Lung (tissue), 12 donors: ENCODE data around the gene CHRNA9. TPM values are rescaled to one million over a fixed set of nuclear protein-coding genes. Genes with fewer than 3 reads are reported as not detected.

Experiments
- ATAC-seq: fragments of 200-7000 bp; cut with Tn5 transposase; one replicate; pipeline ENCODE4 v1.9.1; 2020; ENCODE audit warnings: moderate number of reproducible peaks; ENCODE audit not compliant: insufficient read depth, low FRiP score
- DNase-seq, 3 donors: peaks; one replicate each; pipeline ENCODE4 v3.0.0-alpha.2; 2013 to 2017
- H3K27ac ChIP-seq, 2 donors: one replicate each; pipeline ENCODE4 v1.5.1; 2013; ENCODE audit warnings: mild to moderate bottlenecking in 2 of 2, moderate library complexity in 2 of 2, control low read depth in 1 of 2, inconsistent platforms in 1 of 2, low read depth in 1 of 2, low read length in 1 of 2
- H3K27me3 ChIP-seq, 3 donors: one replicate each; pipeline ENCODE4 v1.5.1; 2013; ENCODE audit warnings: low read length in 2 of 3; ENCODE audit not compliant: control insufficient read depth in 3 of 3, insufficient read depth in 3 of 3
- H3K36me3 ChIP-seq, 4 donors: one replicate each; pipeline ENCODE4 v1.5.1; 2013; ENCODE audit warnings: low read length in 4 of 4, mild to moderate bottlenecking in 1 of 4, moderate library complexity in 1 of 4; ENCODE audit not compliant: control insufficient read depth in 4 of 4, insufficient read depth in 4 of 4
- H3K4me1 ChIP-seq, 5 donors: one replicate each; pipeline ENCODE4 v1.5.1; 2013; ENCODE audit warnings: low read length in 5 of 5, mild to moderate bottlenecking in 2 of 5, moderate library complexity in 1 of 5; ENCODE audit not compliant: control insufficient read depth in 5 of 5, insufficient read depth in 5 of 5
- H3K4me3 ChIP-seq: one replicate; pipeline ENCODE4 v1.5.1; 2013; ENCODE audit warnings: mild to moderate bottlenecking, control low read depth, moderate library complexity
- H3K9ac ChIP-seq, 2 donors: one replicate each; pipeline ENCODE4 v1.5.1; 2013; ENCODE audit warnings: low read length in 2 of 2, control low read depth in 1 of 2; ENCODE audit not compliant: insufficient read depth in 1 of 2
- H3K9me3 ChIP-seq, 4 donors: one replicate each; pipeline ENCODE4 v1.5.1; 2013; ENCODE audit warnings: low read length in 3 of 4, mild to moderate bottlenecking in 1 of 4, moderate library complexity in 1 of 4; ENCODE audit not compliant: control insufficient read depth in 4 of 4, insufficient read depth in 3 of 4
- CTCF ChIP-seq: IDR thresholded peaks from 2 replicates; pipeline ENCODE4 v1.5.1; 2012; ENCODE audit warnings: mild to moderate bottlenecking; ENCODE audit errors: control extremely low read depth, extremely low read depth
- WGBS, 2 donors: extraction: QIAGEN DNeasy Blood & Tissue Kit; methylation state at CpG; one replicate each; pipeline ENCODE4 v1.1.7; 2013; 5-methylcytosine and 5-hydroxymethylcytosine counted together
- polyA plus RNA-seq, 2 donors: library from polyadenylated mRNA; stranded (reverse); fragments of 200-250 nt; gene quantifications; one replicate each; pipeline ENCODE4 v1.2.1, GENCODE V29; 2013
- total RNA-seq, 2 donors: library from RNA; depleted of rRNA in 1 of 2; stranded (reverse); fragments of >200 nt in 1 of 2; gene quantifications; one replicate each; pipeline ENCODE4 v1.2.1, GENCODE V29; 2014 to 2021
- donor health status: control.
- donor health status: control.
- donor health status: Bipolar disorder and iron deficiency.
- donor health status: healthy.
- donor health status: DM: yes; HTN: yes; CAD: no.

The CHRNA9 gene
- total and polyA plus RNA-seq, 4 donors, result 0.09 TPM; not detected in 3

- no peak overlapping the region for H3K27ac ChIP-seq
- H3K9me3 ChIP-seq, result no peaks in the 10 kb centered on the region
- DNase-seq, result no peak
- H3K4me3 ChIP-seq, result no peak overlapping the region
- TF ChIP-seq CTCF, result no peak
- no peaks in the 10 kb centered on the region for H3K27me3 ChIP-seq
- H3K36me3 ChIP-seq, result no peaks in the 10 kb centered on the region
- WGBS, 2 donors, result 73 to 86% methylated on average over 3 of the region's 3 CpGs
- no peak overlapping the region for H3K9ac ChIP-seq
- ATAC-seq, result no peak
- H3K4me1 ChIP-seq, result no peaks in the 10 kb centered on the region
Observed at GRCh38 chr4:40369437-40370274, 34.5 kb downstream of the CHRNA9 start.

GRCh38 chr4:40372651-40373050 lies 37.5 kb downstream of the CHRNA9 start:
- no peak for TF ChIP-seq CTCF
- H3K4me1 ChIP-seq, result no peaks in the 10 kb centered on the region
- WGBS, 2 donors, result 62 to 81% methylated on average over 3 of the region's 3 CpGs
- DNase-seq (no peak), ATAC-seq (no peak)
- H3K4me3 ChIP-seq, result no peak overlapping the region
- no peaks in the 10 kb centered on the region for H3K9me3 ChIP-seq
- no peaks in the 10 kb centered on the region for H3K27me3 ChIP-seq
- no peak overlapping the region for H3K27ac ChIP-seq
- H3K36me3 ChIP-seq, result no peaks in the 10 kb centered on the region
- H3K9ac ChIP-seq, result no peak overlapping the region

- TF ChIP-seq CTCF, result no peak
Observed at GRCh38 chr4:40373636-40374035, 38.5 kb downstream of the CHRNA9 start.

More at GRCh38 chr4:40373636-40374035, 38.5 kb downstream of the CHRNA9 start:
- DNase-seq (no peak), ATAC-seq (no peak)
- Histone ChIP-seq H3K4me1 (no peaks in the 10 kb centered on the region), H3K27me3 (no peaks in the 10 kb centered on the region), H3K9ac (no peak overlapping the region), H3K27ac (no peak overlapping the region), H3K36me3 (no peaks in the 10 kb centered on the region), H3K4me3 (no peak overlapping the region), H3K9me3 (no peaks in the 10 kb centered on the region)
- WGBS, 2 donors, result 29 to 51% methylated on average over 3 of the region's 3 CpGs
